Measurements from ENCODE around the gene COMT.

COMT gene

DNA sequence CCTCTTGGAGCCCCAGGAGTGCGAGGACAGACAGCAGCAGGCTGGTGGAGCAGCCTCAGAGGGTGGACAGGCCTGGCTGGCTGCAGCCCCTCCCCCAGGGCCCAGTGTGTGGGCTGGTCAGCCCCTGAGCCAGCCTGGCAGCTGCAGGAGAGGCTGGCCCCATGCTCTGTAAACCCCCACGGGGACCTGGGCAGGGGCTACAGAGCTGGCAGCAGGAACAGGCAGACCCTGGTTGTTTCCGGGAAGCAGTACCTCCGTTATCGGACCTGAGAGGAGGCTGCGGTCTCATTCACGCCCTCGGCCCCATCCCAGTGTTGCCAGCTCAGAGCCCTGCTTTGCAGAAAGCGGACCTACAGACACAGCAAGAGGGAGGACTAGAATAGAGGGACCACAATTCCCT lies 38.5 kb upstream of the COMT start:
- Histone ChIP-seq H3K27me3 (ENCODE audit: insufficient read depth, poor library complexity, severe bottlenecking) (no peaks in the 10 kb centered on the region), H3K4me3 (replicated peaks; ENCODE audit: insufficient read depth, low read length) (no peak overlapping the region), H3K27ac (replicated peaks) (no peak overlapping the region)
- no peak for DNase-seq (ENCODE audit: low read depth in 1 of 2, low spot score in 1 of 2)
- TF ChIP-seq, protein P1, sequence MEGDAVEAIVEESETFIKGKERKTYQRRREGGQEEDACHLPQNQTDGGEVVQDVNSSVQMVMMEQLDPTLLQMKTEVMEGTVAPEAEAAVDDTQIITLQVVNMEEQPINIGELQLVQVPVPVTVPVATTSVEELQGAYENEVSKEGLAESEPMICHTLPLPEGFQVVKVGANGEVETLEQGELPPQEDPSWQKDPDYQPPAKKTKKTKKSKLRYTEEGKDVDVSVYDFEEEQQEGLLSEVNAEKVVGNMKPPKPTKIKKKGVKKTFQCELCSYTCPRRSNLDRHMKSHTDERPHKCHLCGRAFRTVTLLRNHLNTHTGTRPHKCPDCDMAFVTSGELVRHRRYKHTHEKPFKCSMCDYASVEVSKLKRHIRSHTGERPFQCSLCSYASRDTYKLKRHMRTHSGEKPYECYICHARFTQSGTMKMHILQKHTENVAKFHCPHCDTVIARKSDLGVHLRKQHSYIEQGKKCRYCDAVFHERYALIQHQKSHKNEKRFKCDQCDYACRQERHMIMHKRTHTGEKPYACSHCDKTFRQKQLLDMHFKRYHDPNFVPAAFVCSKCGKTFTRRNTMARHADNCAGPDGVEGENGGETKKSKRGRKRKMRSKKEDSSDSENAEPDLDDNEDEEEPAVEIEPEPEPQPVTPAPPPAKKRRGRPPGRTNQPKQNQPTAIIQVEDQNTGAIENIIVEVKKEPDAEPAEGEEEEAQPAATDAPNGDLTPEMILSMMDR (IDR thresholded peaks at IDR 0.05; ENCODE audit: insufficient read depth, low read length) = no peak
- TF ChIP-seq REST (IDR thresholded peaks at IDR 0.05; ENCODE audit: insufficient replicate concordance, low read depth) (no peak), GABPA (IDR thresholded peaks at IDR 0.05; ENCODE audit: low read depth) (no peak), SPI1 (IDR thresholded peaks at IDR 0.05; ENCODE audit: borderline replicate concordance, low read depth) (no peak)

DNA sequence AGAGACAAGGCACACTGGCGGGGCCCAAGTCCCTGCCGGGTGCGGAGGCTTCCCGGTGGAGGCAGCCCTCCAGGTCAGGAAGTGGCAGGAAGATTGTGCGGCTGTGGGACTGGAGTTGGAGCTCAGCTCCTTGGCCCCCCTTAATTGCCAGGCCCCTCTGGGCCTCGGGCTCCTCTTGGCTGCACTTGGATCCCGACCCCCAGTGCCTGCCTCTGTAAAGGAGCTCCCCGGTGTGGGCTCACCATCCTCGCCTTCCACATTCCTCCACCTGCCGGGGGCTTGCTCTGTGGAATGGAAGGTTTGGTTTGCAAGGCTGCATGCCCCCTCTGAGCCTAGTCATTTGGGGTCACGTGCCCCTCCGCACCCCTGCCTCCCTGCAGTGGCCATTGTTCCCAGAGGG lies 38.1 kb upstream of the COMT start:
- H3K27ac ChIP-seq (replicated peaks) = no peak overlapping the region
- H3K4me3 ChIP-seq (replicated peaks; ENCODE audit: insufficient read depth, low read length) = no peak overlapping the region
- H3K27me3 ChIP-seq (ENCODE audit: insufficient read depth, poor library complexity, severe bottlenecking) = no peaks in the 10 kb centered on the region
- no peak for DNase-seq (ENCODE audit: low read depth in 1 of 2, low spot score in 1 of 2)
- TF ChIP-seq GABPA (IDR thresholded peaks at IDR 0.05; ENCODE audit: low read depth) (no peak), POLR2AphosphoS5 (IDR thresholded peaks at IDR 0.05; ENCODE audit: low read depth) (no peak), REST (IDR thresholded peaks at IDR 0.05; ENCODE audit: insufficient replicate concordance, low read depth) (no peak), SPI1 (IDR thresholded peaks at IDR 0.05; ENCODE audit: borderline replicate concordance, low read depth) (no peak)
- TF ChIP-seq, protein P1 (IDR thresholded peaks at IDR 0.05; ENCODE audit: insufficient read depth, low read length) = no peak

- Histone ChIP-seq H3K27ac (replicated peaks) (no peak overlapping the region), H3K4me3 (replicated peaks; ENCODE audit: insufficient read depth, low read length) (no peak overlapping the region), H3K27me3 (ENCODE audit: insufficient read depth, poor library complexity, severe bottlenecking) (no peaks in the 10 kb centered on the region)
- no peak for DNase-seq (ENCODE audit: low read depth in 1 of 2, low spot score in 1 of 2)
- no peak for TF ChIP-seq GABPA (IDR thresholded peaks at IDR 0.05; ENCODE audit: low read depth)
- no peak for TF ChIP-seq REST (IDR thresholded peaks at IDR 0.05; ENCODE audit: insufficient replicate concordance, low read depth)
- TF ChIP-seq POLR2AphosphoS5 (IDR thresholded peaks at IDR 0.05; ENCODE audit: low read depth) = no peak
- TF ChIP-seq, protein P1 (IDR thresholded peaks at IDR 0.05; ENCODE audit: insufficient read depth, low read length) = no peak
- no peak for TF ChIP-seq SPI1 (IDR thresholded peaks at IDR 0.05; ENCODE audit: borderline replicate concordance, low read depth)
These were observed 37.3 kb upstream of the COMT start for GRCh38 chr22:19904174-19904856.

Data from HL-60 (cell line).